Loucy (cell line): ENCODE results near the gene CLCN2.

Source experiments
- H2AFZ ChIP-seq: fragments of 200-600 bp; sonication (generic); 2 replicates; pipeline ENCODE4 v1.6.0; 2016; ENCODE audit warnings: antibody characterized with exemption, mild to moderate bottlenecking, low read length, moderate library complexity
- H3F3A ChIP-seq: fragments of 200-600 bp; 2 replicates; pipeline ENCODE4 v1.6.0; 2016; ENCODE audit warnings: antibody characterized with exemption, low read depth, mild to moderate bottlenecking
- H3K27me3 ChIP-seq: fragments of 200-600 bp; sonication (generic); 2 replicates; pipeline ENCODE4 v1.6.1; 2014; ENCODE audit warnings: low read length, mild to moderate bottlenecking; ENCODE audit not compliant: insufficient read depth, poor library complexity, severe bottlenecking
- H3K36me3 ChIP-seq: fragments of 200-600 bp; sonication (generic); 2 replicates; pipeline ENCODE4 v1.6.1; 2016; ENCODE audit warnings: low read length; ENCODE audit not compliant: insufficient read depth
- H3K4me1 ChIP-seq: fragments of 200-600 bp; sonication (generic); 2 replicates; pipeline ENCODE4 v1.5.1; 2014; ENCODE audit warnings: low read length, mild to moderate bottlenecking; ENCODE audit not compliant: insufficient read depth, poor library complexity, severe bottlenecking
- H3K4me2 ChIP-seq: fragments of 200-600 bp; sonication (generic); 2 replicates; pipeline ENCODE4 v1.6.0; 2014; ENCODE audit warnings: antibody characterized with exemption, low read length, low read depth, mild to moderate bottlenecking; ENCODE audit not compliant: poor library complexity, severe bottlenecking
- H3K4me3 ChIP-seq: fragments of 200-600 bp; sonication (generic); 2 replicates; pipeline ENCODE4 v1.5.1; 2014; ENCODE audit warnings: low read length, mild to moderate bottlenecking, mixed read lengths; ENCODE audit not compliant: poor library complexity, severe bottlenecking
- H3K79me2 ChIP-seq: fragments of 200-600 bp; sonication (generic); 2 replicates; pipeline ENCODE4 v1.6.1; 2014; ENCODE audit warnings: low read length; ENCODE audit not compliant: insufficient read depth
- H3K9ac ChIP-seq: fragments of 200-600 bp; sonication (generic); 2 replicates; pipeline ENCODE4 v1.6.0; 2014; ENCODE audit warnings: mild to moderate bottlenecking, low read depth, low read length, moderate library complexity; ENCODE audit not compliant: poor library complexity, severe bottlenecking
- H3K9me2 ChIP-seq: fragments of 200-600 bp; sonication (generic); replicated peaks from 2 replicates; pipeline ENCODE4 v1.6.1; 2016; ENCODE audit warnings: low read depth, low read length, mixed read lengths
- H3K9me3 ChIP-seq: fragments of 200-600 bp; sonication (generic); 2 replicates; pipeline ENCODE4 v1.6.1; 2014; ENCODE audit warnings: mild to moderate bottlenecking, antibody characterized with exemption, low read length, low read depth; ENCODE audit not compliant: insufficient read depth
- H4K20me1 ChIP-seq: fragments of 200-600 bp; sonication (generic); 2 replicates; pipeline ENCODE4 v1.6.0; 2014; ENCODE audit warnings: antibody characterized with exemption, low read length, mild to moderate bottlenecking; ENCODE audit not compliant: insufficient read depth, poor library complexity, severe bottlenecking
- CTCF ChIP-seq: fragments of 200-600 bp; sonication (generic); conservative IDR thresholded peaks from 2 replicates; pipeline ENCODE4 v1.5.1; 2014; ENCODE audit warnings: mild to moderate bottlenecking, antibody characterized with exemption, low read length
- EZH2phosphoT487 ChIP-seq: fragments of 200-600 bp; IDR thresholded peaks from 2 replicates; pipeline ENCODE4 v1.6.1; 2018; ENCODE audit warnings: antibody characterized with exemption, mild to moderate bottlenecking, moderate library complexity, borderline replicate concordance

Gene CLCN2

GRCh38 chr3:184359610-184360009 is 1.8 kb downstream of the CLCN2 start:
- Histone ChIP-seq H3K79me2 (peaks cover 28% of the 10 kb centered on the region), H3K9ac (no peak overlapping the region), H3K4me3 (no peak overlapping the region), H3F3A (no peaks in the 10 kb centered on the region), H3K9me3 (no peaks in the 10 kb centered on the region), H3K4me1 (peaks cover 15% of the 10 kb centered on the region), H2AFZ (no peak overlapping the region), H3K9me2 (no peaks in the 10 kb centered on the region), H3K4me2 (no peak overlapping the region), H3K36me3 (no peaks in the 10 kb centered on the region), H3K27me3 (no peaks in the 10 kb centered on the region), H4K20me1 (peaks cover 8% of the 10 kb centered on the region)
- TF ChIP-seq EZH2phosphoT487 (no peak), CTCF (no peak)

GRCh38 chr3:184358921-184359350 is 2.5 kb downstream of the CLCN2 start:
- H3K36me3 ChIP-seq, result no peaks in the 10 kb centered on the region
- TF ChIP-seq EZH2phosphoT487 (no peak), CTCF (no peak)
- H4K20me1 ChIP-seq, result peaks cover 2% of the 10 kb centered on the region
- H3K9me3 ChIP-seq, result no peaks in the 10 kb centered on the region
- H3F3A ChIP-seq, result no peaks in the 10 kb centered on the region
- peaks cover 22% of the 10 kb centered on the region for H3K79me2 ChIP-seq
- no peak overlapping the region for H3K4me2 ChIP-seq
- H3K27me3 ChIP-seq, result no peaks in the 10 kb centered on the region
- H3K9ac ChIP-seq, result no peak overlapping the region
- H3K4me3 ChIP-seq, result no peak overlapping the region
- peaks cover 10% of the 10 kb centered on the region for H3K4me1 ChIP-seq
- no peak overlapping the region for H2AFZ ChIP-seq
- no peaks in the 10 kb centered on the region for H3K9me2 ChIP-seq

GRCh38 chr3:184358124-184358767 is 3.2 kb downstream of the CLCN2 start:
- no peaks in the 10 kb centered on the region for H3F3A ChIP-seq
- TF ChIP-seq CTCF (no peak), EZH2phosphoT487 (no peak)
- H3K4me3 ChIP-seq, result no peak overlapping the region
- no peaks in the 10 kb centered on the region for H4K20me1 ChIP-seq
- H3K9me2 ChIP-seq, result no peaks in the 10 kb centered on the region
- no peak overlapping the region for H3K4me2 ChIP-seq
- no peak overlapping the region for H2AFZ ChIP-seq
- H3K79me2 ChIP-seq, result peaks cover 15% of the 10 kb centered on the region; the same call in 1 of the 2 replicates
- no peaks in the 10 kb centered on the region for H3K27me3 ChIP-seq
- H3K9me3 ChIP-seq, result no peaks in the 10 kb centered on the region
- H3K9ac ChIP-seq, result no peak overlapping the region
- H3K4me1 ChIP-seq, result peaks cover 10% of the 10 kb centered on the region
- no peaks in the 10 kb centered on the region for H3K36me3 ChIP-seq
